Subcutaneous adipose tissue (tissue), 4 donors: ENCODE data around the gene SERTAD1. TPM values are rescaled to one million over a fixed set of nuclear protein-coding genes. Genes with fewer than 3 reads are reported as not detected.

Experiments used
- CTCF ChIP-seq: fragments of 450-650 bp; IDR thresholded peaks from one replicate; pipeline ENCODE4 v1.5.1; 2016; ENCODE audit warnings: low read depth, mild to moderate bottlenecking, control low read depth, antibody characterized with exemption, moderate library complexity
- total RNA-seq, 4 donors: library from RNA; depleted of rRNA; stranded (reverse); fragments of >200 nt; gene quantifications; one replicate each; pipeline ENCODE4 v1.1.0, GENCODE V29; 2016

SERTAD1 gene, protein sequence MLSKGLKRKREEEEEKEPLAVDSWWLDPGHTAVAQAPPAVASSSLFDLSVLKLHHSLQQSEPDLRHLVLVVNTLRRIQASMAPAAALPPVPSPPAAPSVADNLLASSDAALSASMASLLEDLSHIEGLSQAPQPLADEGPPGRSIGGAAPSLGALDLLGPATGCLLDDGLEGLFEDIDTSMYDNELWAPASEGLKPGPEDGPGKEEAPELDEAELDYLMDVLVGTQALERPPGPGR
- 10 to 100 TPM in 2 of 4 donors, 1 to 10 TPM in 2; 7.6 to 13.4 (median 11.1) TPM for total RNA-seq

DNA sequence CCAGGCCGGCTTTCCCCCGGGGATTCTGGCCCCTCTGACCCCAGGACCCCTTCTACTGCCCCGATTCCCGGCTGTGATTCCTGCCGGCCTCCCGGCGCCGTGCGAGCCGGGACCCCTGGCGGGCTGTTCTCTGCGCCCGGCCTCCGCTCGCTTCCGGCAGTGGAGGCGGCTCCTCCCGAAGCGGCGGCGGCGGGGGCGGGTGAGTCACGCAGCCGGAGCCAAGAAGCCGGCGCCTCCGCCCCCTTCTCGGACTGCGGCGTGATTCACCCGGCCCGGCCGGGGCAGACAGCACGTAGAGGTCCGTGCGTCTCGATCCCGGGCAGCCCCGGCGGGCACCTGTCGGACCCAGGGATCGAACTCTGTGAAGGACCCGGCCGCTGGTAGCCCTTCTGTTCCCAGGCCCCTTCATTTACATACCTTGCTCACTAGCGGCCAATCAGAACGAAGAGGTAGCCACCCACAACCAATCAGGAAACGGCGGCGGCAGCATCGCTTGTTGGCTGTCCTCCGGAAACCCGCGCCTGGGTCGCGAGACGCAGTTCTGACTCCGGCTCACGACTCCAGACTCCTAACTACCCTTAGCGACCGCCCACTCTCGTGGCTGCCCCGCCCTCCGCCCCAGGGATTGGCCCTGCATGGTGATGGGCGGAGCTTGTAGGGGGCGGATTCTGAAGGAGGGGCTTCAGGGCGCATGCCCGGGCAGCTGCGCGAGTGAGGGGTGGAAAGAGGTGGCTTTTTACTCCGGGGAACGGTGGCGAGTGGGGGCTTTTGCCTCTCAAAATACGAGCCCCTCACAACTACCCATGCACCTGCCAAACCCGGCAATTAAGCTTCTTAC, at the start of gene SERTAD1:
Gene SERTAD1 (minus strand): TSS at position 543 of the 838 bp plus-strand sequence. CDS start 2,446 bp downstream, outside the sequence.
- no peak for TF ChIP-seq CTCF

DNA sequence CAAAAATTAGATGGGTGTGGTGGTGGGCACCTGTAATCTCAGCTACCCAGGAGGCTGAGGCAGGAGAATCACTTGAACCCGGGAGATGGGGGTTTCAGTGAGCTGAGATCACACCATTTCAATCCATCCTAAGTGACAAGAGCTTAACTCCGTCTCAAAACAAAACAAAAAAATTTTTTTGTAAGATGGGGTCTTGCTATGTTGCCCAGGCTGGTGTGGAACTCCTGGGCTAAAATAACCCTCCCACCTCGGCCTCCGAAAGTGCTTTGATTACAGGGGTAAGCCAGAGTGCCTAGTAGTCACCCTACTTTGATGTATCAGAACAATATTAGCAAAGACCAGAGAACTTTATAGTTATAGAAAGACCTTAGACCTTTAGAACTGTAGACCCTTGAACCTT, 48.9 kb upstream of the SERTAD1 start:
- no peak for TF ChIP-seq CTCF

GRCh38 chr19:40472516-40472915, 46.7 kb upstream of the SERTAD1 start:
- TF ChIP-seq CTCF = no peak

DNA sequence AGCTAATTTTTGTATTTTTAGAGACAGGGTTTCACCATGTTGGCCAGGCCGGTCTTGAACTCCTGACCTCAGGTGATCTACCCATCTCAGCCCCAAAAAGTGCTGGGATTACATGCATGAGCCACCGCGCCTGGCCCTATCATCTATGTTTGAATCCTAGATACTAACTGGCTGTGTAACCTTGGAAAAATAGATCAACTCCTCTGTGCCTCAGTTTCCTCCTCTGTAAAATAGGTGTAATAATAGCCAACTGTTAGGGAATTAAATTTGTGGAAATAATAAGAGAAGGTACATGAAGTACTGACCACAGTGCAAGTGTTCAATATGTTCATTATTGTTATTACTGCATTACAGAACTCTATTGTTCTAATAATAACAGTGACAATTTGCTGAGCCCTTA, 45.3 kb upstream of the SERTAD1 start:
- no peak for TF ChIP-seq CTCF

DNA sequence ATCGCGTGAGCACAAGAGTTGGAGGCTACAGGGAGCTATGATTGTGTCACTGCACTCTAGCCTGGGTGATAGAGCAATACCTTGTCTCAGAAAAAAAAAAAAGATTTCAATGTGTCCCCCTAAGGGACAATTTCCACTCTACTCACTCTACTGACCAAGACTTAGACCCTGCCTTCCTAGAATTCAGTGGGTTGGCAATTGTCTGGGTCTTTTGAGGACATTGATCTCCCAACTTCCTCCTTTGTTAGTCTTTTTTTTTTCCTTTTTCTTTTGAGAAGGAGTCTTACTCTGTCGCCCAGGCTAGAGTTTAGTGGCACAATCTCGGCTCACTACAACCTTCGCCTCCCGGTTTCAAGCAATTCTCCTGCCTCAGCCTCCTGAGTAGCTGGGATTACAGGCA, 43.2 kb upstream of the SERTAD1 start:
- TF ChIP-seq CTCF = no peak

GRCh38 chr19:40466985-40467734, 41.4 kb upstream of the SERTAD1 start, which contains the start of gene SPTBN4:
Gene SPTBN4, plus strand, starts transcription at chr19:40467001. Its CDS starts 5,621 bp downstream, at chr19:40472622.
- TF ChIP-seq CTCF = no peak
